ENCODE measurements around the gene SLC25A28. TPM values are rescaled to one million over a fixed set of nuclear protein-coding genes. Genes with fewer than 3 reads are reported as not detected.

Gene SLC25A28, protein sequence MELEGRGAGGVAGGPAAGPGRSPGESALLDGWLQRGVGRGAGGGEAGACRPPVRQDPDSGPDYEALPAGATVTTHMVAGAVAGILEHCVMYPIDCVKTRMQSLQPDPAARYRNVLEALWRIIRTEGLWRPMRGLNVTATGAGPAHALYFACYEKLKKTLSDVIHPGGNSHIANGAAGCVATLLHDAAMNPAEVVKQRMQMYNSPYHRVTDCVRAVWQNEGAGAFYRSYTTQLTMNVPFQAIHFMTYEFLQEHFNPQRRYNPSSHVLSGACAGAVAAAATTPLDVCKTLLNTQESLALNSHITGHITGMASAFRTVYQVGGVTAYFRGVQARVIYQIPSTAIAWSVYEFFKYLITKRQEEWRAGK
- total RNA-seq, result 10 to 100 TPM; 43.6 to 44.7 TPM

- Mint-ChIP-seq H3K27ac (peak within 1 kb of the TSS; percentile 92), H3K4me3 (peak within 1 kb of the TSS; percentile 83), H3K36me3 (ENCODE audit: low read depth) (peaks cover 20% of the 10 kb centered on the region), H3K27me3 (no peaks in the 10 kb centered on the region), H3K9me3 (no peaks in the 10 kb centered on the region), H3K4me1 (ENCODE audit: low read depth) (peaks cover 44% of the 10 kb centered on the region)
- ATAC-seq (peak; percentile 84), DNase-seq (peak; percentile 95)
- ChIA-PET CTCF (interaction anchor here (0.7 to 3.5 kb wide), 6 partner anchors 8 to 184 kb away, joined by 3 to 22 read pairs (median 4); partner anchors contain the start of gene ENTPD7), POLR2A (interaction anchor here (0.8 to 6.2 kb wide), 7 partner anchors 10 to 394 kb away, joined by 3 to 39 read pairs (median 7); partner anchors contain the start of genes COX15, CUTC, ENTPD7 and GOT1)
- intact Hi-C loops (cut with micrococcal nuclease), result loop anchor here (2.0 to 5.0 kb wide), 4 partner anchors 37 to 189 kb away; partner anchors contain the start of genes ENTPD7 and GOT1
- TF ChIP-seq, protein P1, sequence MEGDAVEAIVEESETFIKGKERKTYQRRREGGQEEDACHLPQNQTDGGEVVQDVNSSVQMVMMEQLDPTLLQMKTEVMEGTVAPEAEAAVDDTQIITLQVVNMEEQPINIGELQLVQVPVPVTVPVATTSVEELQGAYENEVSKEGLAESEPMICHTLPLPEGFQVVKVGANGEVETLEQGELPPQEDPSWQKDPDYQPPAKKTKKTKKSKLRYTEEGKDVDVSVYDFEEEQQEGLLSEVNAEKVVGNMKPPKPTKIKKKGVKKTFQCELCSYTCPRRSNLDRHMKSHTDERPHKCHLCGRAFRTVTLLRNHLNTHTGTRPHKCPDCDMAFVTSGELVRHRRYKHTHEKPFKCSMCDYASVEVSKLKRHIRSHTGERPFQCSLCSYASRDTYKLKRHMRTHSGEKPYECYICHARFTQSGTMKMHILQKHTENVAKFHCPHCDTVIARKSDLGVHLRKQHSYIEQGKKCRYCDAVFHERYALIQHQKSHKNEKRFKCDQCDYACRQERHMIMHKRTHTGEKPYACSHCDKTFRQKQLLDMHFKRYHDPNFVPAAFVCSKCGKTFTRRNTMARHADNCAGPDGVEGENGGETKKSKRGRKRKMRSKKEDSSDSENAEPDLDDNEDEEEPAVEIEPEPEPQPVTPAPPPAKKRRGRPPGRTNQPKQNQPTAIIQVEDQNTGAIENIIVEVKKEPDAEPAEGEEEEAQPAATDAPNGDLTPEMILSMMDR (IDR thresholded peaks at IDR 0.05), result no peak
Observed at GRCh38 chr10:99619851-99620710, at the start of gene SLC25A28. Gene SLC25A28 (minus strand): TSS chr10:99620439. CDS start chr10:99620335, 104 bp downstream.

- Mint-ChIP-seq H3K27me3 (no peaks in the 10 kb centered on the region), H3K9me3 (no peaks in the 10 kb centered on the region), H3K36me3 (ENCODE audit: low read depth) (peaks cover 8% of the 10 kb centered on the region), H3K4me3 (no peak overlapping the region), H3K27ac (no peak overlapping the region), H3K4me1 (ENCODE audit: low read depth) (no peaks in the 10 kb centered on the region)
- ChIA-PET CTCF (interaction anchor here (0.7 kb wide), 1 partner anchor 106 kb away, joined by 4 read pairs; no protein-coding TSS in a partner anchor), POLR2A (no interaction called here)
- DNase-seq, result no peak
- no peak for ATAC-seq
- intact Hi-C loops (cut with micrococcal nuclease), result no loop called here
- TF ChIP-seq, protein P1 (IDR thresholded peaks at IDR 0.05), result no peak
Observed at GRCh38 chr10:99667108-99667751, 47.0 kb upstream of the SLC25A28 start.

GRCh38 chr10:99665304-99665703 lies 45.1 kb upstream of the SLC25A28 start:
- H3K4me1 Mint-ChIP-seq (ENCODE audit: low read depth), result peaks cover 7% of the 10 kb centered on the region
- no peak overlapping the region for H3K4me3 Mint-ChIP-seq
- no peaks in the 10 kb centered on the region for H3K9me3 Mint-ChIP-seq
- intact Hi-C loops (cut with micrococcal nuclease), result no loop called here
- H3K36me3 Mint-ChIP-seq (ENCODE audit: low read depth), result peaks cover 8% of the 10 kb centered on the region
- ChIA-PET POLR2A (no interaction called here), CTCF (no interaction called here)
- no peaks in the 10 kb centered on the region for H3K27me3 Mint-ChIP-seq
- DNase-seq, result no peak
- no peak for ATAC-seq
- H3K27ac Mint-ChIP-seq, result no peak overlapping the region
- TF ChIP-seq, protein P1 (IDR thresholded peaks at IDR 0.05), result no peak

DNA sequence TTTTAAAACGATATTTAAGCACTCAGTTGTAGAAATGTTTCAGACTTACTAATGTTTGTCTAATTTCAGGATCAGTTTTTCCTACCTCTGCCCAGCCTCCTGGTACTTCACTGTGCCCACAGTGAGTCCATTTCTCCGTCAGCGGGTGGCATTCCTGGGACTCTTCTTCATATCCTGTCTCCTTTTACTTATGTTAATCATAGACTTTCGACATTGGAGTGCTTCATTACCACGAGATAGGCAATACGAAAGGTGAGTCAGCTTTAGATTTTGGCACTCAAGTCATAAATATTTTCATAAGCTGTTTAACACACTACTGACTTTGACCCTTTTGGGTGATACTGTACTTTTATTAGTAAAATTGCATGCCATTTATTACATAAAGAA lies 41.1 kb upstream of the SLC25A28 start:
- peaks cover 8% of the 10 kb centered on the region for H3K27me3 Mint-ChIP-seq
- POLR2A ChIA-PET, result interaction anchor here (0.6 to 1.1 kb wide), 2 partner anchors 15 to 42 kb away, joined by 3 read pairs; no protein-coding TSS in a partner anchor
- no peak for ATAC-seq
- intact Hi-C loops (cut with micrococcal nuclease), result no loop called here
- H3K4me3 Mint-ChIP-seq, result no peak overlapping the region
- TF ChIP-seq, protein P1 (IDR thresholded peaks at IDR 0.05), result no peak
- no peak overlapping the region for H3K27ac Mint-ChIP-seq
- no peak for DNase-seq
- H3K36me3 Mint-ChIP-seq (ENCODE audit: low read depth), result peaks cover 8% of the 10 kb centered on the region
- H3K4me1 Mint-ChIP-seq (ENCODE audit: low read depth), result peaks cover 21% of the 10 kb centered on the region
- H3K9me3 Mint-ChIP-seq, result no peaks in the 10 kb centered on the region
- CTCF ChIA-PET, result no interaction called here

Data from activated CD8-positive, alpha-beta T cell treated with anti-CD3 and anti-CD28 coated beads for 36 hours (primary cell).